T follicular helper cell (primary cell): ENCODE measurements around the gene CATSPERE.
A peak's percentile ranks its signal among the peaks of the same experiment; 100 is the strongest.
"Not testable (repeated sequence)": the region's sequence is repeated elsewhere in the genome, so short reads cannot be mapped to it uniquely, and the experiment has no call there.

Experiments used
- DNase-seq: peaks from one replicate; pipeline ENCODE4 v3.0.0-alpha.2; 2020; ENCODE audit warnings: low read depth

Gene CATSPERE

GRCh38 chr1:244449936-244450508 is 11.1 kb upstream of the CATSPERE start:
- no peak for DNase-seq

DNA sequence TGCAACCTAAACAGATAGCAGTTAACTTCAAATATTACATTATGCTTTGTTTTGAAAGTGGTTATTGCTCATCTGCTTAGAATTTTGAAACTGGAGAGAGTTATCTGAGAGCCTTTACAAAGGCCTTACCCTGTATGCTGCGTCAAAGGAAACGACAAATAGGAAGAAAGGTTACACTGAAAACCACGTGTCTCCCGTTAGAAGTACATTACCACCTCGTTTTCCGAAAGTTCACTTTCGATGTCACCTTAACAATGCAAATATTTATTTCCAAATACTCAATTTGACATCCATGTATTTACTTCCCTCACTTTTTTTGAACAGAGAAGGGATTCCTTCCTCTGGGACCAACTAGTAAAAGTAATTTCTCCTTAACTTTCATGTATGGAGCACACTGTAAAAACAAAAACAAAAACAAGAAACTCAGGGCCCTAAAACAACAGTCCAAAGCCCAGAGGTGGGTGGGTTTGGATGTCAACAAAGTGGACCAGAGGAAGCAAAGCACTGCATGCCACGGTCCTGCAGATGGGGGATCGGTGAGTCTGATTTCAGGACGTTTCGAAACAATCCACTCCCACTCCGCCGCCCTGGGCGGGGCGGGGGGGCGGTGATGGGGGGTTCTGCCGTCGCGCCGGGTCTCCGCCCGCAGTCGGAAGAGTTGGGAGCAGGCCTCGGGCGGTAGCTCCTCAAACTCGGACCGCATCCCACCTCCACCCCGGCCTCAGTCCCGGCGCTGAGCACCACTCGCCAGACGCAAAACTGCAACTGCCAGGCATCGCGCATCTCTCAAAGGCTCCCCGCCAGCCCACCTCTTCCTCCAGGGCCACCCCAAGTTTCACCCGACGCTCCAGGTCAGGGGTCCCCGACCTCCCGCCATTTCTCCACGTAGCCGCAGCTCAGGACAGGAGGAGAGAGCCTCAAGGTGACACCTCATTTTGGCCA is 10.2 kb upstream of the CATSPERE start:
- peak; percentile 39 for DNase-seq

DNA sequence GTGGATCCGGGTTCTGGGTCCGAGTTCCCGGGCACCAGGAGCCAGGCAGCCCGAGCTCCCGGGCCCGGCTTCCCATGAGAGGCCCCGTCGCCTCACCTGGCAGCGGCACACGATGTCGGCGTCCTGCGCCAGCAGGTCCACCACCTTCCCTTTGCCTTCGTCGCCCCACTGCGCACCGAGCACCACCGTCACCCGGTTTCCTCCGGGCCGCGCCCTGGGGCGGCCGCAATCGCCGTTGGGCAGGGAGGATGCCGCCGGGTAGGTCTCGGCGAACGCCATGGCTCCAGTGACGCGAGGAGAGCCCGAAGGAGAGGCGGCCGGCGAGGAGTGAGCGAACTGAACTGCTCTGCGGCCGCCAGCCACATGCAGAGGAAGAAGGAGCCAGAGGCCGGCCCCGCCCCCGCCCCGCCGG is 9.5 kb upstream of the CATSPERE start, which contains the start of gene ADSS2:
ADSS2 (minus strand) TSS at position 371 of the 412 bp plus-strand sequence; CDS start at position 279, 92 bp downstream.
- no peak for DNase-seq

DNA sequence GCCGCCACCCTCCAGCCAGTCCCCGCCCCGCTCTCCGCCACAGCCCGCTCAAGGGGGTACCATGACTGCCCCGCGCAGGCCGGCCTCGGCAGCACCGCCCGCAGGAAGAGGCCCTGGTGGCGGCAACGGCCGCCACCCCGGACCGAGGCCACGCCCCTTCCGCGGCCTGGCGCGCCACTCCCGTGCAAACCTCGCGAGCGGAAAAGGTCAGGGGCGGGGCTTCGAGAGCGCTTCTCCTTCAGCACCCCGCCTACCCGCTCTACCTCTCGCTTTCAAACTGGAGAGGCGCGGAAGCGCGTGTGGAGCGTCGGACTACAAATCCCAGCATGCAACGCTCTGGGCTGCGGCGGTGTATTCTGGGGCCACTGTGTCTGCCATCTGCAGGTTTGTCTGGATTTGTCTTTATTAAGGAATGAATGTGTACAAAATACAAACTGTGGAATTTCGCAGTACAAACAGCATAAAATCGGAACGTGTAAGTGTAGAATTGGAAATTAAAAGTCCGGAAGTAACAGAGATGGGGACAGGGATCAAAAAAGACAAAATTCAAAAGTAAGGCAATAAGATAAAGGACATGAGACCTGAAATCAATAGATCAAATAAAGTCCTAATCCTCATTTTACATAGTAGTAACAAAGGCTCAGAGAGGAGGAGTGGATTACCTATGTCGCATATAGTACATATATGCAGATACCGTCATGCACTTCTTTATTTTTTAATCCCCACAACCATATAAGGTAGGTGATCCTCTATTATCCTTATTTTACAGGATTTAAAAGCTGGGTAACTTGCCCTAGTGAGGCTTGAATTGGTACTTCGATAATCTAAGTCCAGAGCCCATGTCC is 8.9 kb upstream of the CATSPERE start:
- DNase-seq, result peak; percentile 98

GRCh38 chr1:244454412-244454811 is 6.7 kb upstream of the CATSPERE start:
- no peak for DNase-seq

- no peak for DNase-seq
Measured at GRCh38 chr1:244456586-244456985, 4.5 kb upstream of the CATSPERE start.

DNA sequence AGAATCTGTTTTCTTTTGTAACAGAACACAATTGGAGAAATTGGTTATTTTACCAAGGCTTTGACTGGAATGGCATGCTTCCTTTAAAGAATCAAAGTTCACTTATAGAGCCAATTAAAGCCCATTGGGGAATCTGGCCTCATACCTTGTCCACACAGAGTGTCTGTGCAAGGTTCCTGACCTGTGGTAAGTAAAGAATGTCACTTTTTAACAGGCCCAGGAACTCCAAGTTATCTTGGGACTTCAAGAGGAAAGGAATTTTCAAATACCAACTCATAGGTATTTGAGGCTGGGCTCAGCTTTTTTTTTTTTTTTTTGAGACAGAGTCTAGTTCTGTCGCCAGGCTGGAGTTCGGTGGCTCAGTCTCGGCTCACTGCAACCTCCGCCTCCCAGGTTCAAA is 2.3 kb upstream of the CATSPERE start:
- DNase-seq, result no peak

- DNase-seq, result no peak
Measured at GRCh38 chr1:244460197-244460596, 876 bp upstream of the CATSPERE start.

GRCh38 chr1:244466724-244467123 is 5.7 kb downstream of the CATSPERE start:
- no peak for DNase-seq

DNA sequence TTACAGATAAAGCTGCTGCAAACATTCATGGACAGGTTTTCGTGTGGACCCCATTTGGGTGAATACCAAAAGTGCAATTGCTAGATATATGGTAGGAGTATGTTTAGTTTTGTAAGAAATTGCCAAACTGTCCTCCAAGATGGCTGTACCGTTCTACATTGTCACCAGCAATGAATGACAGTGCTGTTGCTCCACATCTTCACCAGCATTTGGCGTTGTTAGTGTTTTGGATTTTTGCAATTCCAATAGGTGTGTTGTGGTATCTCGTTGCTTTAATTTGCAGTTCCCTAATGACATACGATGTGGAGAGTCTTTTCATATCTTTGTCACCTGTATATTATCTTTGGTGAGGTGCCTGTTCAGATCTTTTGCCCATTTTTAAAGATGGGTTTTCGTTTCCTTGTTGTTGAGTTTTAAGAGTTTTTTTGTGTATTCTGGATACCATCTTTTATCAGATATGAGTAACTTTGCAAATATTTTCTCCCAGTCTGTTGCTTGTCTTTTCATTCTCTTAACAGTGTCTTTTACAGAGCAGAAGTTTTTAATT is 12.1 kb downstream of the CATSPERE start:
- DNase-seq, result no peak

GRCh38 chr1:244484971-244485370 is 23.9 kb downstream of the CATSPERE start:
- DNase-seq, result not testable (repeated sequence)

DNA sequence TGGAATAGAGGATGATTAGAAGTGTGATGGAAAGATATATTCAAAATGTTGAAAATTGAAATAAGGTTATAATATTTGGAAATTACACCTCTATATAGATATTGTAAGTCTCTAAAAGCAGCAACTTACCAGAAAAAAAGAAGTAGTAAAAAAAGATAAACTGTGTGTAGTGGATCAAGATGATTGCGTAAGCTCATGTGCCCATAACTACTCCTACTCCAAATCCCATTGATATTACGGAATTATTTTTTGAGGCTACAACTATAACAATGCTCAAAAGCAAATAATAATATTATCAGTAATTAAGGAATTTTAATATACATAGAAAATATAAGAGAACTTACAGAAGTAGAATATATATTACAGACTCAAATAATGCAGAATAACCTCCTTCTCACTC is 33.6 kb downstream of the CATSPERE start:
- no peak for DNase-seq

DNA sequence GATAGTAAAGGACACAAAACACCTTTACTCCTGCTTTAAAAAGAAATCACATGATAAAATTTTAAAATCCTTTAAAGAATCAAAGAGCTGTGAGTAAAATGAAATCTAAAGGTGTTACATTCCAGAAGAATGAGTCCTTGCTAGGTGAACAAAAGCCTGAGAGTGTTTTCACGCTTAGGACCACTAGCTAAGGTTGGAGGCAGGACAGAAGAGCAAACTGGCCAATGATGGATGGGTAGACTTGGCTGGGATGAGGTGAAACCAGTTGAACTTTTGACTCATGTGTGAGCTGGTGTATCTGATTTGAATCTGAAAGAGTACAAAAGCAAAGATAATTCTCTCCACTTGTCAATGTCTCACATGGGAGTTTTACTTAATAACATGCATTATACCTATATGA is 35.1 kb downstream of the CATSPERE start:
- no peak for DNase-seq

DNA sequence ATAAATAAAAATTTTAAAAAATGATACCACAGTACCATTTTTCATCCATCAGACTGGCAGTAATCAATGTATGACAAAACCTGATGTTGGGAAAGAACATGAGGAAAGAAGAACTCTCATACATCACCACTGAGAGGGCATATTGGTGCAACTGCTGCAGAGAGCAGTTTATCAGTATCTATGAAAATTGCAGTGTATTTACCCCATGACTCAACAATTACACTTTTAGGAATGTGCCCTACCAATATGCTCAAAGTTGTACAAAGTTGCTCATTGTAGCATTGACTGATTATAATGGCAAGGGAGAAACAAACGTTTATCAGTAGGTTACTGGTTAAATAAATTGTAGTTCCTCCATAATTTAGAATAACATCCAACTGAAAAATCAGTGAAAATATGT is 36.7 kb downstream of the CATSPERE start:
- no peak for DNase-seq

DNA sequence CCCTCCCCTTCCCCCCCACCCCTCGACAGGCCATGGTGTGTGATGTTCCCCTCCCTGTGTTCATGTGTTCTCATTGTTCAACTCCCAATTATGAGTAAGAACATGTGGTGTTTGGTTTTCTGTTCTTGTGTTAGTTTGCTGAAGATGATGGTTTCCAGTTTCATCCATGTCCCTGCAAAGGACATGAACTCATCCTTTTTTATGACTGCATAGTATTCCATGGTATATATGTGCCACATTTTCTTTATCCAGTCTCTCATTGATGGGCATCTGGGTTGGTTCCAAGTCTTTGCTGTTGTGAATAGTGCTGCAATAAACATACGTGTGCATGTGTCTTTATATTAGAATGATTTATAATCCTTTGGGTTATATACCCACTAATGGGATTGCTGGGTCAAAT is 38.4 kb downstream of the CATSPERE start:
- DNase-seq, result not testable (repeated sequence)

DNA sequence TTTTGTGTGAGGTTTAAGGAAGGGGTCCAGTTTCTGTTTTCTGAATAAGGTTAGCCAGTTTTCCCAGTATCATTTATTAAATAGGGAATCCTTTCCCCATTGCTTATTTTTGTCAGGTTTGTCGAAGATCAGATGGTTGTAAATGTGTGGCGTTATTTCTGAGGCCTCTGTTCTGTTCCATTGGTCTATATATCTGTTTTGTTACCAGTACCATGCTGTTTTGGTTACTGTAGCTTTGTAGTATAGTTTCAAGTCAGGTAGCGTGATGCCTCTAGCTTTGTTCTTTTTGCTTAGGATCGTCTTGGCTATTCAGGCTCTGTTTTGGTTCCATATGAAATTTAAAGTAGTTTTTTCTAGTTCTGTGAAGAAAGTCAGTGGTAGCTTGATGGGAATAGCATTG is 39.4 kb downstream of the CATSPERE start:
- DNase-seq, result not testable (repeated sequence)

- DNase-seq, result no peak
Measured at GRCh38 chr1:244502630-244503029, 41.6 kb downstream of the CATSPERE start.

DNA sequence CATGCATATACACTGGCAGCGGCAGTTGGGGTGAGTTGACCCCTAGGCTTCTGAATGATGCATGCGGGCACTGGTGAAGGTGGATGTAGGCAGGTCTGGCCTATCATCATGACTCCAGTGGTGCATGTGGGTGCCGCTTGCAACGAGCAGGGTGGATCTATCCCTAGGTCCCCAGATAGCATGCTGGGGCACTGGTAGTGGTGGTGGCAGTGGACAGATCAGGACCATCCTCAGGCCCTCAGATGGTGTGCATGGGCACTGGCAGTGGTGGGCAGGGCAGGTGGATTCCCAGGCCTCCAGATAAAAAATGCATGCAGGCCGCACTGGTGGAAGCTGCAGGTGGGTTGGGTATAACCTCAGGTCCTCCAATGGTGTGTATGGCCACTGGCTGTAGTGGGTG is 52.4 kb downstream of the CATSPERE start:
- DNase-seq, result no peak

DNA sequence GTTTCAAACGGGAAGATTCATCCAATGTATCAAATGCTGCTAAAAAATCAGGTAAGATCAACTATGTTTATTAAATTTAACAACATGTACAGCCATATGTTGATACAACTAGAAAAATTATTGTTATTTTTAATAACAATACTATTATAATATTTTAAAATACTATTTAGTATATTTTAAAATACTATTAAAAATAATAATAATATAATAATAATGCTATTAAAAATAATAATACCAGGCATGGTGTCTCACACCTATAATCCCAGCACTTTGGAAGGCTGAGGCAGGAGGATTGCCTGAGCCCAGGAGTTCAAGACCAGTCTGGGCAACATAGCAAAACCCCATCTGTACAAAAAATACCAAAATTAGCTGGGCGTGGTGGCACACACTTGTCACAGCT is 54.6 kb downstream of the CATSPERE start:
- DNase-seq, result no peak

DNA sequence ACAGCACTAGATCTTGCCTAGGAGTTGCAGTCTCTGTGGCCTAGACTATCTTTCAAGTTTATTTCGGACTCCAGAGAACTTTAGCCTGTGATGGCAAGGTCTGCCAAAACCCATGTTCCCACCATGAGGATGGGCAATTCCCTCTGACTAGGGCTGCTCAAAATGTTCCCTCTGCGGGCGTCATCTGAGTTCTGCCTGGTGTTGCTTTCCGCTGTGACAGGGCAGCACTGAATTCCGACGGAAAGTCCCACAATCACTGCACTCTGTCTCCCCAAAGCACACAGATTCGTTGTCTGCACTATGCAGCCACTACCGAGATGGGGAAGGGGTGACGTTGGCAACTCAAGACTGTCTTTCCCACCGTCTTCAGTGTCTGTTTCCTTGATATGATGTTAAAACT is 75.2 kb downstream of the CATSPERE start:
- DNase-seq, result no peak

GRCh38 chr1:244545511-244545910 is 84.4 kb downstream of the CATSPERE start:
- no peak for DNase-seq

DNA sequence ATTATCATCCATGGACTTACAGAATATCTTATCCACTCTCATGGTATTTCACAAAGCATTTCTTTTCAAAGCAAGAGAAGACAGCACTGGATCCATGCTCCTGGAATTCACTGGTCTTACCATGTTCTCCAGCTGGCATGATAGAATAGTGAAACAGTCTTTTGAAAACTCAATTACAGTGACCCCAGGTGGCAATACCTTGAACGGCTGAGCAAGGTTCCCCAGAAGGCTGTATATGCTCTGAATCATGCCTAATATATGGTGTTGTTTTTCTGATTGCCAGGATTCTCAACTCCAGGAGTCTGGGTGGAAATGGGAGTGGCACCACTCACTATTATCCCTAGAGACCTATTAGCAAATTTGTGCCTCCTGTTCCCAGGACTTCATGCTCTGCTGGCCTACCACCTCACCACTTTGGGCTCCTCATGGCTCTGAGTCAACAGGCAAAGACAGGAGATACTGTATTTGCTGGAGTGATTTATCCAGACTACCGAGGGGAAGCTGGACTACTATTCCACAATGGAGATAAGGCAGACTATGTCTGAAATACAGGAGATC is 87.6 kb downstream of the CATSPERE start:
- DNase-seq, result no peak
